Islet of Langerhans (tissue), 1 donor: ENCODE data around the gene PCP2.

Experiments used
- FAIRE-seq: peaks from one replicate; lab custom pipeline; 2011; peaks lifted over from hg19 to GRCh38; lab: Jason Lieb, UNC

PCP2 gene

DNA sequence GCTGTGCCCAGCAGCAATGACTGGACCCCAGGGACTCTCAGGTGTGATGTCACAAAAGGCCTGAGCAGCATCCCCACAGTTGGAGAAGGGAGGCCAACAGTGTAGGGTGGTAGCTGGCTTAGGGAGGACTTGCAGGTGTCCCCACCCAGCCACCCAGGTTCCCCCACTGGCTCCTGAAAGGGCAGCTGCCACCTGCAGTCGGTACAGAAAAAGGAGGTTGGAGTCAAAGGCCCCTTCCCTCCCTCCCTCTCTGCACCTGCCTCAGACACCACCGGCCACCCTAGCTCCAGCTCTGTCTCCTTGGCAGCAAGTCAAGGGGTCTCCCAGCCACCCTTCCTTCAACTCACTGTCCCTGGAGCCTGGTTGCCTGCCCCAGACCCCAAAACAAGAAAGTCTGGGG lies at the start of gene PCP2:
TSS of gene PCP2 (minus strand) at position 22 of the 400 bp plus-strand sequence. CDS start 262 bp downstream, outside the sequence.
- FAIRE-seq: no peak

DNA sequence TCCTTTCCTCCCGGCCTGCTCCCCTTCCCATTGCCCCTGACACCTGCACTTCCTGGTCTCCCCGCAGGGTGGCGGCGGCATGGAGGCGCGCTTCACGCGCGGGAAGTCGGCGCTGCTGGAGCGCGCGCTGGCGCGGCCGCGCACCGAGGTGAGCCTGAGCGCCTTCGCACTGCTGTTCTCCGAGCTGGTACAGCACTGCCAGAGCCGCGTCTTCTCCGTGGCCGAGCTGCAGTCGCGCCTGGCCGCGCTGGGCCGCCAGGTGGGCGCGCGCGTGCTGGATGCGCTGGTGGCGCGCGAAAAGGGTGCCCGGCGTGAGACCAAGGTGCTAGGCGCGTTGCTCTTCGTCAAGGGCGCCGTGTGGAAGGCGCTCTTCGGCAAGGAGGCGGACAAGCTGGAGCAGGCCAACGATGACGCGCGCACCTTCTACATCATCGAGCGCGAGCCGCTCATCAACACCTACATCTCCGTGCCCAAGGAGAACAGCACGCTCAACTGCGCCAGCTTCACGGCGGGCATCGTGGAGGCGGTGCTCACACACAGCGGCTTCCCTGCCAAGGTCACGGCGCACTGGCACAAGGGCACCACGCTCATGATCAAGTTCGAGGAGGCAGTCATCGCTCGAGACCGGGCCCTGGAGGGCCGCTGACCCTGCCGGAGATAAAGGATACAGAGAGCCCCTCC lies 48.8 kb upstream of the PCP2 start:
- no peak for FAIRE-seq

DNA sequence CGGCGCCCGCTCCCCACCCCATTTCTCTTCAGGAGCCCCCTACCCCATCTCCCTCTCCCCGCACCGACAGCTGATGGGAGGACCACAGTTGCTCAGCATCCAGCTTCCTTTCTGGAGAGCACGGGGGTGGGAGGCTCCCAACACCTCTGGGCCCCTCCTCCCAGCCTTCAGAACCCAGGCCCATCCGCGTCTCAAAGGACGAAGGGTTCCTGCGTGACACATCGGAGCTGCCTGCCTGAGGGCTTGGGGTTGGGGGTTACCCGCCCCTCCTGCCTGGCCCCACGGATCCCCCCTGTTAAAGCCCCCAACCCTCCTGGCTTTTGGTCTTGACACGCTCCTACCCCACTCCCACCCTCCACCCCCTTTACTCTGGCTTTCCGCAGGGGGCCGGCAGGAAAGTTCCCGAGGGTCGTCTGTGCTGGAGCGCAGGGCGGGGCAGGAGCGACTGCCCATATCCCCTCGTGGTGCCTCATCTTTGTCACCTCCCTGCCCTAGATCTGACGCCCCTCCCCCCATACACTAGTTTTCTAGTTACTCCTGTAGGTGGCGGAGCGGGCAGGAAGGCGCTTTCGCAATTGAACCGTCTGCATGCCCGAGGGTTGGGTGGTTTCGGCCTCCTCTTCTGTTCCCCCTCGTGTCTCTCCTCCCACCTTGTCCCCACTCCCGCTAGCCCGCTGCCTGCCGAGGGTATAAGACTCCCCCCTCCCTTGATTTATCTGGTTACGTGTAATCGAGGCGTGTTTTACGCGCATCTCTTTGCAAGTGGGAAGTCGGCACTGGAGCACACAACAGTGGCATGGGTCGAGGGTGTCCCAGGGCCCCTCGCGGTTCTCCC lies 48.0 kb upstream of the PCP2 start:
- FAIRE-seq: no peak

DNA sequence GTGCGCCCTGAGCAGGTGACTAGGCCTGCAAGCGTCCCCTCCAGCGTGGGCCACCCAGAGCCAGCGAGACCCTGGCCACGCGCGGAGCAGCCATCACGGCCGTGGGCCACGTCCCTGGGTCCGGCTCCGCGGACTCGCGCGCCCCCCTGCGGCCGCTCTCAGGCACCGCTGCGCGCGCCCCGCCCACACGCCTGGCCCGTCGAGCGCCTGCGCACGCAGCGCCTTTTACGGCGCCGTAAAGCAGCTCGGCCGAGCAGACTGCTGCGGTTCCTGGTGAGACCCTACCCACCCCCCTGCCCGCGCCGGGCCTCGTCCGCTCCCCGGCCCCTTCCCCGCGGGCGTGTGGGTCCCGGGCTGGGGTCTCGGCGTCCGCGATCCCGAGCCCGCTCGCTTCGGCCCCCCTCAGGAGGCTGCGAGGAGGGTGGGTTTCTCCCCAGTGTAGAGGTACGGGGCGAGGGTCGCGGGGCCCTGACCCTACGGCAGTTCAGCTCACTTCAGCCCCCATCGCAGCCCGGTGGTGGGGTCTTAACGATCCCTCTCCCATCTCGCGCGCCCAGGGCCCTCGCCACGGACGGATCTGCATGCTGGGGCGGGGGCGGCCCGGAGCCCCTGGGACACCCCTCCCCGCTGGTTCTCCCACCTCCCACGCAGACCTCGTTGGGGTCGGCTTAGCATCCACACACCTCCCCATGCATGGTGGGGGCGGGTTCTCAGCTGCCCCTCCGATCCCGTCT lies 47.3 kb upstream of the PCP2 start, which contains the start of gene TRAPPC5:
TSS of gene TRAPPC5 (plus strand) at position 228 of the 734 bp plus-strand sequence. CDS start 1,421 bp downstream, outside the sequence.
- no peak for FAIRE-seq

DNA sequence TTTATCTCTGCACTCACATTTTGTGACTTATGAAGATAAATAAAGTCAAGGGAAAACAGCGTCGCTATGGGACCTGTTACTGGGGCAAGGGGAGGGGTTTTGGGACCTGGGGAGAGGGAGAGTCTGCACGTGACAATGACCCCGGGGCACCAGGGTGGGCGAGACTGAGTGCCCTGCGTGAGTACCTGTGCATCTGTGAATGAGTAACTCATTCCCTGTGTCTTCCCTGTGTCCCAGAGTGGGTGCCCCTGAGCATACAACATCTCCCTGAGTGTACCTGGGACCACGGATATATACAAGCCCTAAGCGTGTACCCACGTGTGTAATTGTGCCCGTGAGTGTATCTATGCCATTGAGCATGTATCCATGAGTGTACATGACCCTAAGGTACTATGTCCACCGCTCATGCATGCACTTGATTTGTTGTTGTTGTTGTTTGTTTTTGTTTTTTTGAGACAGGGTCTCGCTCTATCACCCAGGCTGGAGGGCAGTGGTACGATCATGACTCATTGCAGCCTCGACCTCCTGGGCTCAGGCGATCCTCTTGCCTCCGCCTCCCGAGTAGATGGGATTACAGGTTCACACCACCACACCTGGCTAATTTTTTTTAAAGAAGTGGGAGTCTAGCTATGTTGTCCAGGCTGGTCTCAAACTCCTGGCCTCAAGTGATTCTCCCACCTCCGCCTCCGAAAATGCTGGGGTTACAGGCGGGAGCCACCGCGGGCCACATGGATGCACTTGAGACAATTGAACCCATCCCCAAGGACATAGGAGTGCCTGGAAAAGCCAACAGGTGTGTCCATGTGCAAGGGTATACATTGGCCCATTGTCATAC lies 46.5 kb upstream of the PCP2 start:
- no peak for FAIRE-seq

DNA sequence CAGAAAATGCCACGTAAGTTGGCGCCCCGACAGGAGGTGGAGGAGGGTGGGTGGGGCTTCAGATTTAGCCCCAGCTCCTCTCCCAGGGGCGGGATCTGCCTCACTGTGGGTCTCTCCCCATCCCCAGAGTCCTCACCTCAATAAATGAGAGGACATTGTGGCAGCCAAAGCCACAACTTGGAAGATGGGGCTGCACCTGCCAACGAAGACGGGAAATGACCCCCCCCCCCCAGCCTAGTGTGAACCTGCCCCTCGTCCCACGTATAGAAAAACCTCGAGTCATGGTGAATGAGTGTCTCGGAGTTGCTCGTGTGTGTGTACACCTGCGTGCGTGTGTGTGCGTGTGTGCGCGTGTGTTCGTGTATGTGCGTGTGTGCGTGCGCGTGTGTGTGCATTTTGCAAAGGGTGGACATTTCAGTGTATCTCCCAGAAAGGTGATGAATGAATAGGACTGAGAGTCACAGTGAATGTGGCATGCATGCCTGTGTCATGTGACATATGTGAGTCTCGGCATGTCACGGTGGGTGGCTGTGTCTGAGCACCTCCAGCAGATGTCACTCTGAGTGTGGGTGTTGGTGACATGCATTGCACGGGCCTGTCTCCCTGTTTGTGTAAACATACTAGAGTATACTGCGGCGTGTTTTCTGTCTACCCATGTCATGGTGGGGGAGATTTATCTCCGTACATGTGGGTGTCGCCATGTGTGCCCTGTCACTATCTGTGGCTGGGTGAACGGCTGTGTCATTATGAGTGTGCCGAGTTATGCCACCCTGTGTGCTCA lies 45.6 kb upstream of the PCP2 start:
- no peak for FAIRE-seq

DNA sequence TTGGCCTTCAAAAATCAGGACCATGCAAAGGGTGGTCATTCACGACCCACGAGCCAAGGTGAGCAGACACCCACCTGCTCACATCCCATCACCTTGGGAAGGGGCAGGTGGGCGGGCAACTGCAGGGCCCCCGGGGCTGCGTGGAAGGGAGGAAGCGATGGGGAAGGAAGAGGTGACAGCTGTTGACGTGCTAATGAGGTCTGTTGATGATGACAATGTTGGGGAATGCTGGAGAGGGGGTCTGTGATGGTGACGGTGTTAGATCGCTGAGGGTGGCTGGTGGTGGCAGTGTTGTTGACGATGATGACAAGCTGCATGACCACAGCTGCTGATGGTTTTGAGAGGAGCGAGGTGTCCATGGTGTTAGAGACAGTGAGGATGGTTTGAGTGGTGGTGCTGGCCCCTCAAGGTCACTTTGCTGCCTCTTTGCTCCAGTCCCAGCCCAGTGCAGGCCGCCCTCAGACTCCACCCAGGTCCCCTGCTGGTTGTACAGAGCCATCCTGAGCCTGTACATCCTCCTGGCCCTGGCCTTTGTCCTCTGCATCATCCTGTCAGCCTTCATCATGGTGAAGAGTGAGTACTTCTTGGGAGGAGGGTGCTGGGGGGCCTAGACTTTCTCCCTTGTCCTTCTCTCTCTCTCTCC lies 44.3 kb upstream of the PCP2 start:
- no peak for FAIRE-seq

DNA sequence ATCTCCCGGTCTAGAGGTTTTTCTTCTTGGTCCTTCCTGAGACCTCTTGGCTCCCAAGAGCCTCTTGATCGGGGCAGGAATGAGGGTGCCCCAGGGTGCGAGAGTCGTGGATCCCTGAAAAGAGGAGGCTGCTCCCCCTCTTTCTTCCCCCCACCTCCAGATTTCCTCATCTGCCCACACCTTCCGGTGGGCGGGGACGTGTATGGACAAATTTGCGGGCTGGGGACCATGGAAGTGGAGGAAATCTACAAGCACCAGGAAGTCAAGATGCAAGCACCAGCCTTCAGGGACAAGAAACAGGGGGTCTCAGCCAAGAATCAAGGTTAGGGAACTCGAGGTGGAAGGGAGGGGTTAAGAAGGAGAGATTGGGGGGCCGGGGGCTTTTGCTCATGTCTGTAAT lies 43.3 kb upstream of the PCP2 start, which contains the start of gene MCEMP1:
TSS of gene MCEMP1 (plus strand) at position 237 of the 400 bp plus-strand sequence. CDS start at position 268, 31 bp downstream.
- no peak for FAIRE-seq

DNA sequence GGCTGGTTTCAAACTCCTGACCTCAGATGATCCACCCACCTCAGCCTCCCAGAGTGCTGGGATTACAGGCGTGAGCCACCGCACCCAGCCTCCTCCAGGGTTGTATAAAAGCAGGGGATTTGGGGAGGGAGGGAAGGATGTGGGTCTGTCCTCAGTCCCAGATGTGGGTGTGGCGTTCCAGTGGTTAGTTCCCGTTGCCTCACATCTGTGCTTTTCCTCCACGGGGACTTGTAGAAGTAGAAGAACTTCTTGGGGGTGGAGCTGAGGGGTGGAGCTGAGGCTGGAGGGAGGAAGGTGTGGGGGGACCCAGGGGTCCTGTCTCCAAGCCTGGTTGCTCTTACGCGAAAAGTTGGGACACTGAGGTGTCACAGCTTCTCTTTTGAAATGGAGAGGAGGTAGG lies 42.9 kb upstream of the PCP2 start:
- FAIRE-seq: no peak

DNA sequence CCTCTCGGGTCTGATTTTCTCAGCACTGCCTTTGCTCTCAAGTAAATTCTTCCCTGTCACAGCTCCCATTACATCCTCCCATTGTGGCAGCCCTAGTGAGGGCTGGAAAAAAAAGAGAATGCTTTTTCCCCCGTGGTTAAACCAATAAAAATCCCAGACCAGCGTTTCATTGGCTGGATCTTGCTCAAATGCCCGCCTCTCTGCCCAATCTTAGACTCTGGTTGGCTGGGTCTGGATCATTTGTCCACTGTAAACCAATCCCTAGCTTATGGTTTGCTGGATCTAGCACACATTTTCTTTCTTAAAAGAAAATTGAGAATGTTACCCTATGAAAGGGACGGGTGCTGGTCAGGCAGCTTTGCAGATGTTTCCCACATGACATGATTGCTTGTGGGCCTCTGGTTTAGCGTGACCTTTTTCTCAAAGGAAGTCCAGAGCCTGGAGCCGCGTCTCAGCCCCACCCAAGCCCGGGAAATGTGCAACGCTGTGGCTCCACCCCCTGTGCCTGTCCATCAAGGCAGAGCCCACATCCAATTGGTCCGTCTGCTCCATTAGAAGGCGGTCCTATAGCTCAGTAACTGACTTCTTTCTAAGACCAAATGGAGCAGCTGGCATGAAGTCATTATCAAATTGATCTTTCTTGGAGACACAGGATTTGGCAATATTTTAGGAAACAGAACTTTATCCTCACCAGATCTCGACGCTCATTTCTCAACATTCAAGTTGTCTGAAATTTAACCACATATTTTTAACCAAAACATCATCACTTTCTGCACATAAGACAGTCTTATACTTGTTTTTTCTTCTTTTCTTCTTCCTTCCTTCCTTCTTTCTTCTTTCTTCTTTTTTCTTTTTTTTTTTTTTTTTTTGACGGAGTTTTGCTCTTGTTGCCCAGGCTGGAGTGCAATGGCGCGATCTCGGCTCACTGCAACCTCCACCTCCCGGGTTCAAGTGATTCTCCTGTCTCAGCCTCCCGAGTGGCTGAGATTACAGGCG lies 40.8 kb upstream of the PCP2 start:
- no peak for FAIRE-seq

DNA sequence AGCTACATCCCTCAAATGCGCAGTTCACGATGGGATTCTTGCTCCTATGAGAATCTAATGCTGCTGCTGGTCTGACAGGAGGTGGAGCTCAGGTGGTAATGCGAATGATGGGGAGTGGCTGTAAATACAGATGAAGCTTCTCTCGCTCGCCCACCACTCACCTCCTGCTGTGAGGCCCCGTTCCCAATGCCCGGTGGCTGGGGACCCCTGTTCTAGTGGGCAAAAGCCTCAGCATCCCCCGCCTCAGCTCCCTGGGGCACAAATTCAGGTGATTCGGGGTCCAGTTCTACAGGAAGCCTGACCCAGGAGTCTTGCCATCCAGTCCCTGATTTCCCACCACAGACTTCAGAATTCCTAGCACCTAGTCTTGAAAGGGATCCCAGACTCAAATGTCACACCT lies 39.0 kb upstream of the PCP2 start:
- no peak for FAIRE-seq

DNA sequence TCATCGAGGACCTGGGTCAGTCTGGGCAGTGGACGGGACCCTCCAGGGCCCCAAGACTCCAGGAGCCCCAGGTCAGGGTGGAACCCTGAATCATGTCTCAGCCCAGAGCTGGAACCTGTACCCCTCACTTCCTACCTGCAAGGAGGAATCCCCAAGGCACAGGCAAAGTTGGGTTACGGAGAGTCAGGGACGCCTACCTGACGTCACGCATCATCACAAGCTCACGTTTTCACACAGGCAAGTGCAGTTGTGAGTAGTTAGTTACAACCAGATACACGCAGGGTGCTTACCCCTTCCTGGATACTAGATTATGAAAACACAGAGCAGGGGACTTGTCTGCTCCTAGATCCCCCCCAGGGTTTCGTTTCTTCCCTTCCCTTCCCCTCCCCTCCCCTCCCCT lies 37.3 kb upstream of the PCP2 start:
- no peak for FAIRE-seq

DNA sequence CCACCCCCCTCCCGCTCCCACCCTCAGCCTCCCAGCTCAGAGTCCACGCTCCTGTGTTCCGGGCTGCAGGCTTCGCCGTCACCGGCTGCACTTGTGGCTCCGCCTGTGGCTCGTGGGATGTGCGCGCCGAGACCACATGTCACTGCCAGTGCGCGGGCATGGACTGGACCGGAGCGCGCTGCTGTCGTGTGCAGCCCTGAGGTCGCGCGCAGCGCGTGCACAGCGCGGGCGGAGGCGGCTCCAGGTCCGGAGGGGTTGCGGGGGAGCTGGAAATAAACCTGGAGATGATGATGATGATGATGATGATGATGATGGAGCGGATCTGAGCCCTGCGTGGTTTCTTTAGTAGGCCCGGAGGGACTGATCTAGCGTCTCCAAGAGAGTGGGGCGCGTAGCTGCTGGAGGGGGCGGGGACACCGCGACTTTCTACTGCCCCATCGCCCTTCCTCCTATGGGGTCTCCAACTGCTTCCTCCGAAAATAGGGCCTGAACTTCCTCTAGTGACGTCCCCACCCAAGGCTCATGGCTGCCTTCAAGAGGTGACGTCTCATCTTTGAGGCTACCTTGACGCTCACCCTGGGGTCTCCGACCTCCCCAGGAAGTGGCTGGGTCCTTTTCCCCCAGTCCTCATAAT lies 36.7 kb upstream of the PCP2 start:
- no peak for FAIRE-seq

DNA sequence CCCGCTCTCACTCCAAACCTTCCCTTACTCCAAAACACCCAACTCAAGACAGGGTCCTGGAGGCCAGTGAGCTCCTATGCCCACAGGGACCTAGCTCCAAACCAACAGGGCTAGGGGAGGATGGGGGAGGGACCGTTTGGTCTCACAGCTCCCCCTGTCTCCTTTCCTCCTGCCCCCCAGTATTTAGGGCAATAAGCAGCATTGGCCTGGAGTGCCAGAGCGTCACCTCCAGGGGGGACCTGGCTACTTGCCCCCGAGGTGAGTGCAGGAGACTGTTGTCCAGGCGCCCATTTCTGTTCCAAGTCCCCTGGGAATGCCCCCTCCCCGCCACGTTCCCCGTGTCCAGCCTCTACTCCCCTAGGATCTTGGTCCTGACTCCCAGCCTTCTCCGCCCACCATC lies 36.1 kb upstream of the PCP2 start:
- no peak for FAIRE-seq

DNA sequence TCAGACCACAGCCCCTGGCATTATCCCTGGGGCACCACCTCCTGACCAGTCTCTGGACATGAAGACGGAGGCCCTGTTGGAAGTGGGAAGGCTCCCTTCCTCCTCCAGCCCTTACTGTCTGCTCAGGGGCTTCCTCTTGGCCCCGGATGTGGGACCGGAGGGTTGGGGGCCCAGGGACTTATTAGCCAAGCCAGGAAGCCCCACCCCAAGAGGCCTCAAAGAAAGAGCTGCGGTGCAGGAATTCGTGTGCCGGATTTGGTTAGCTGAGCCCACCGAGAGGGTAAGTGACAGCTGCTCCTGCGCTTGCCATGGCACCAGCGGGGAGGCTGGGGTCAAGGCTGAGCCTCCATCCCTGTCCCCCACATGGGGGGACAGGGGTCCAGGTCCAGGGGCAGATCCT lies 35.3 kb upstream of the PCP2 start, which contains the start of gene RETN:
TSS of gene RETN (plus strand) at position 208 of the 400 bp plus-strand sequence. CDS start 278 bp downstream, outside the sequence.
- no peak for FAIRE-seq

DNA sequence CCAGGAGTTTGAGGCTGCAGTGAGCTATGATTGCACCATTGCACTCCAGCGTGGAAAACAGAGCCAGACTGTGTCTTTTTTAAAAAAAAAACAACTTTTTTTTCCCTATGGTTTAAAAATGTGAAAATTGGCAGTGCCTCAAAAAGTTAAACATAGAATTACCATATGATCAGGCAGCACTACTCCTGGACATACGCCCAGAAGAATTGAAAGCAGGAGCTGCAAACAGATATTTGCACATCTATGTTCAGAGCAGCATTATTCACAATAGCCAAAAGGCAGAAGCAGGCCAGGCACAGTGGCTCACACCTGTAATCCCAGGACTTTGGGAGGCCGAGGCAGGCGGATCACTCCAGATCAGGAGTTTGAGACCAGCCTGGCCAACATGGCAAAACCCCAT lies 31.6 kb upstream of the PCP2 start:
- FAIRE-seq: no peak

DNA sequence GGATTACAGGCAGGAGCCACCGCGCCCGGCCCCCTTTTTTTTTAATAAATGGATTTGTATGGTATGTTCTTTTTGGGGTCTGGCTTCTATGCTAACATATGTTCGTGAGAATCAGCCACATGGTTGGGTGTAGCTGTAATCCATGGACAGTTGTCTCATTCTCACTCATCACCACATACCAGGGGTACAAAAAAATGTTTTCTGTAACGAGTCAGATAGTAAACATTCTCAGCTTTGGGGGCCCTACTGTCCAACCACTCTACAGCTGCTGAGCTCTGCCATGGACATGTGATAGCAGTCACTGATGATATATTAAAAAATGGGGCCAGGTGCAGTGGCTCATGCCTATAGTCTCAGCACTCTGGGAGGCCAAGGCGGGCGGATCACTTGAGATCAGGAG lies 30.2 kb upstream of the PCP2 start:
- no peak for FAIRE-seq

DNA sequence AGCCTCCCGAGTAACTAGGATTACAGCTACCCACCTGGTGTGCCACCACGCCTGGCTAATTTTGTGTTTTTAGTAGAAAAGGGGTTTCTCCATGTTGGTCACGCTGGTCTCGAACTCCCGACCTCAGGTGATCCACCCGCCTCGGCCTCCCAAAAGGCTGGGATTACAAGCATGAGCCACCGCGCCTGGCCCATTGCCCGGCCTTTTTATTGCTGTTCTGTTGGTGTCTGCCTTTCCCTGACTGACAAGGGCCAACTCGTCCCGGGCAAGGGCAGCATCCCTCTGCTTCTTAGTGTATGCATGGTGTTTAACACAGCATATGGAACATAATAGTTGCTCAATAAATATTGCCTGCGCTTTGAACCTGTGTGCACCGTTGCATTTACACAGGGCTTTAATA lies 29.1 kb upstream of the PCP2 start:
- no peak for FAIRE-seq
